ENCODE measurements around the gene ESR2. TPM values are rescaled to one million over a fixed set of nuclear protein-coding genes. Genes with fewer than 3 reads are reported as not detected.

ESR2 gene
- total and polyA plus RNA-seq, 4 donors: 0.11 to 3.4 (median 0.37) TPM

DNA sequence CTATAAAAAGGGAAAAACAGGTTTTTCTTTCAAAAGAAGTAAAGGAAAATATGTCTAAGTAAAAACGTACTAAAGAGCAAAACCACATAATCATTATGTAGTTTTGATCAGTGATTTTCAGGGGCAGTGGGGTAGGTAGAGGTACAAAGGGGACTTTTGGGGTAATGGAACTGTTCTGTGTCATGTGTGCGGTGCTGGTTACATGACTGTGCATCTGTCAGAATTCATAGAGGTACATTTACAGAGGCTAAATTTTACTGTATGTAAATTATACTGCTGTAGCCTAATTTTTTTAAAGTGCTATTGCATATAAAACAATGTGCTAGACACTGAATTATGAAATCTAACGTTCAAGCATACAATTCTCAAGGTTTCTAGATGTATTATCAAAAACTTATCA is 2.0 kb downstream of the ESR2 start:
- 80 to 84% methylated on average over 3 of the region's 3 CpGs for WGBS, 2 donors
- no peak for DNase-seq
- Histone ChIP-seq H3K36me3 (ENCODE audit: control insufficient read depth in 4 of 4, insufficient read depth in 4 of 4, low read length in 4 of 4) (no peaks in the 10 kb centered on the region), H3K9me3 (ENCODE audit: control insufficient read depth in 4 of 4, insufficient read depth in 3 of 4, low read length in 3 of 4) (no peaks in the 10 kb centered on the region), H3K4me3 (no peak overlapping the region), H3K9ac (ENCODE audit: insufficient read depth in 1 of 2, low read length in 2 of 2) (no peak overlapping the region), H3K4me1 (ENCODE audit: control insufficient read depth in 5 of 5, insufficient read depth in 5 of 5, low read length in 5 of 5) (peaks cover 0 to 20% (median 3%) of the 10 kb centered on the region in 5 donors), H3K27ac (ENCODE audit: low read depth in 1 of 2, low read length in 1 of 2) (no peak overlapping the region), H3K27me3 (ENCODE audit: control insufficient read depth in 3 of 3, insufficient read depth in 3 of 3, low read length in 2 of 3) (peaks cover 0 to 21% (median 0%) of the 10 kb centered on the region in 3 donors)
- no peak for TF ChIP-seq CTCF (IDR thresholded peaks at IDR 0.05; ENCODE audit: control extremely low read depth, extremely low read depth)
- ATAC-seq (ENCODE audit: insufficient read depth, low FRiP score): no peak

DNA sequence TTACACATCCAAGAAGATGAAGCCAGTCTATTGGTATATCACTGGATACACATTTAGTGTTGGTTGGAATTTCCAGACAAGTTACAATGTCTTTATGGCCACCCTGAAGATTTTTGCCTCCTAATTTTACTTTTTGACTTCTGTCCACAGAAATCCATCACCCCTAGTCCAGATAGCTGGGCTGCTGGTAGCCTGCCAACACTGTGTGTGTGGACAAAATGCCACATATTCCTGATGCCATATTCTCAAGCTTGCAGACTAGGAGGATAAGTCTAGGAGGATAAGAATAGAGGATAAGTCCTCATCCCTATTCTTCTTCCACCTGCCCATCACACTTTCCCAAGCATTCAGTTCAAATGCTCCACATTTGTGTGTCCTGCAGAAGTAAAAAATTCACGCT is 4.6 kb downstream of the ESR2 start:
- DNase-seq (peak in 1 of 3 donors; percentile 9), ATAC-seq (ENCODE audit: insufficient read depth, low FRiP score) (no peak)
- no peaks in the 10 kb centered on the region for H3K9me3 ChIP-seq (ENCODE audit: control insufficient read depth in 4 of 4, insufficient read depth in 3 of 4, low read length in 3 of 4)
- WGBS, 2 donors: 97 to 98% methylated on average over 1 of the region's 1 CpG
- H3K27ac ChIP-seq (ENCODE audit: low read depth in 1 of 2, low read length in 1 of 2): no peak overlapping the region
- no peak for TF ChIP-seq CTCF (IDR thresholded peaks at IDR 0.05; ENCODE audit: control extremely low read depth, extremely low read depth)
- H3K4me1 ChIP-seq (ENCODE audit: control insufficient read depth in 5 of 5, insufficient read depth in 5 of 5, low read length in 5 of 5): peaks cover 0 to 14% (median 3%) of the 10 kb centered on the region in 5 donors
- H3K36me3 ChIP-seq (ENCODE audit: control insufficient read depth in 4 of 4, insufficient read depth in 4 of 4, low read length in 4 of 4): no peaks in the 10 kb centered on the region
- no peak overlapping the region for H3K9ac ChIP-seq (ENCODE audit: insufficient read depth in 1 of 2, low read length in 2 of 2)
- H3K27me3 ChIP-seq (ENCODE audit: control insufficient read depth in 3 of 3, insufficient read depth in 3 of 3, low read length in 2 of 3): peaks cover 0 to 14% (median 0%) of the 10 kb centered on the region in 3 donors
- H3K4me3 ChIP-seq: no peak overlapping the region

DNA sequence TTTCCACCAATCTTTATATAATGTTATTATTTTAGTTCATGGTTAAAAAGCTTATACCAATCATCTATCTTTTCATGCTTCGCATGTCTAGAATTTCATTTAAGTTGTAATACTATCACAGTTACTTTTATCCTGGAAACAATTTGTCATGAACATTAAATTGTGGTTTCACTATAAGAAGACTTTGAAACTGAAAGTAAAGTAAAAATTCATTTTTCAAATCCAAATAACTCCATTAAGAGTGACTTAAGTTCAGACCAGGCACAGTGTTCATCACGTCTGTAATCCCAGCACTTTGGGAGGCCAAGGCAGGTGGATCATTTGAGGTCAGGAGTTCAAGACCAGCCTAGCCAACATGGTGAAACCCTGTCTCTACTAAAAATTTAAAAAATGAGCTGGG is 12.4 kb downstream of the ESR2 start:
- no peaks in the 10 kb centered on the region for H3K9me3 ChIP-seq (ENCODE audit: control insufficient read depth in 4 of 4, insufficient read depth in 3 of 4, low read length in 3 of 4)
- ATAC-seq (ENCODE audit: insufficient read depth, low FRiP score): no peak
- H3K27me3 ChIP-seq (ENCODE audit: control insufficient read depth in 3 of 3, insufficient read depth in 3 of 3, low read length in 2 of 3): no peaks in the 10 kb centered on the region
- no peak overlapping the region for H3K27ac ChIP-seq (ENCODE audit: low read depth in 1 of 2, low read length in 1 of 2)
- H3K9ac ChIP-seq (ENCODE audit: insufficient read depth in 1 of 2, low read length in 2 of 2): no peak overlapping the region
- TF ChIP-seq CTCF (IDR thresholded peaks at IDR 0.05; ENCODE audit: control extremely low read depth, extremely low read depth): no peak
- H3K36me3 ChIP-seq (ENCODE audit: control insufficient read depth in 4 of 4, insufficient read depth in 4 of 4, low read length in 4 of 4): no peaks in the 10 kb centered on the region
- WGBS, 2 donors: 50 to 60% methylated on average over 2 of the region's 2 CpGs
- H3K4me3 ChIP-seq: no peak overlapping the region
- no peak for DNase-seq
- no peaks in the 10 kb centered on the region for H3K4me1 ChIP-seq (ENCODE audit: control insufficient read depth in 5 of 5, insufficient read depth in 5 of 5, low read length in 5 of 5)

Measured in lung (tissue), 12 donors.